SJCRH30 (cell line): ENCODE measurements around the gene CUEDC1. TPM values are rescaled to one million over a fixed set of nuclear protein-coding genes. Genes with fewer than 3 reads are reported as not detected.

Experiments used
- DNase-seq, 2 experiments: peaks; one replicate each; pipeline ENCODE4 v3.0.0-alpha.2; 2015 to 2020
- H3K27ac ChIP-seq: fragments of 250-450 bp; sonication (Bioruptor Pico); 2 replicates; pipeline ENCODE4 v1.5.1; 2020; ENCODE audit warnings: mild to moderate bottlenecking, moderate library complexity
- H3K27me3 ChIP-seq: fragments of 250-450 bp; sonication (Bioruptor Pico); 2 replicates; pipeline ENCODE4 v1.5.1; 2020; ENCODE audit warnings: mild to moderate bottlenecking, moderate library complexity
- H3K36me3 ChIP-seq: fragments of 250-450 bp; sonication (Bioruptor Pico); 2 replicates; pipeline ENCODE4 v1.5.1; 2020; ENCODE audit warnings: mild to moderate bottlenecking, moderate library complexity
- H3K4me1 ChIP-seq: fragments of 250-450 bp; sonication (Bioruptor Pico); 2 replicates; pipeline ENCODE4 v1.5.1; 2020; ENCODE audit warnings: mild to moderate bottlenecking, moderate library complexity
- H3K4me3 ChIP-seq: fragments of 250-450 bp; sonication (Bioruptor Pico); 2 replicates; pipeline ENCODE4 v1.5.1; 2020; ENCODE audit warnings: mild to moderate bottlenecking, moderate library complexity
- H3K9me3 ChIP-seq: fragments of 250-450 bp; sonication (Bioruptor Pico); replicated peaks from 2 replicates; pipeline ENCODE4 v1.5.1; 2020; ENCODE audit warnings: mild to moderate bottlenecking, moderate library complexity
- total RNA-seq: library from RNA; depleted of rRNA; stranded (reverse); fragments of >200 nt; shearing (Covaris generic); gene quantifications from 2 replicates; pipeline ENCODE4 v1.2.3, GENCODE V29; 2014

CUEDC1 gene
- total RNA-seq, 1 experiment from 2014 or later, result 14.4 TPM

DNA sequence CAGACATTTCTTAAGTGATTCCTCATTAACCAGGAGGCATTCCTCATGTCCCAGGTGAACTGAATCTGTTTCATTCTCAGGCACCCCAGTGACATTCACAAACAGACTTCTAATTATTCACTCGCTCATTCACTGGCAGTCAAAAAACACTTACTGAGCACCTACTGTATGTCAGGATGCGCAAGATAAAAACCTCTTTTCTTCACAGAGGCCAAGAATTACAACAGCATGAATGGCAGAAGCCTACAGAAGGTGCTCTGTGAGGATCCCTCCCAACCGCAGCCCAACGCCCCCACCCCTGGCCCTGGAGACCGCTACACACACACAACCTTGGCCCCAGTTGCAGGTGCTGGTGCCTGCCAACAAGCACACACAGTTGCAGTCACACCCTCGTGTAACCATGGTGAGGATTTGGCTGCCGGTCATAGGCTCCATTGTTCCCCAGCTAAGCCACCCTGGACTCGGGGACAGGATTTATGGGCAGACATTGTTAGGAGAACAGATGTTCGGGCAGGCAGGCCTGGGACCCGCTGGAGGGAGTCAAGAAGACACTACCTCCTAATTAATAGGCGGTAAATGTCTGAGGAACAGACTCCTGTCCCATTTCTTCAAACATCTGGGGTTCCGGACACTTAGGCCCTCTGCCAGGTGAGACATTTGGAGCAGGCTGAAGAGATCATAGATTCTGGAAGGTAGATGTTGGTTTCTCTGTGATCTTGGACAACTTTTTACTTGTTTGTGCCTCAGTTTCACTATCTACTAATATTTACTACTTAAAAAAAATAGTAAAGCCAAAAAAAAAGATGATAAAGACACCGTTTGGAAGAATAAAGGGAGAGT, 43.2 kb downstream of the CUEDC1 start:
- Histone ChIP-seq H3K4me1 (peaks cover 28% of the 10 kb centered on the region), H3K27me3 (no peaks in the 10 kb centered on the region), H3K9me3 (no peaks in the 10 kb centered on the region), H3K36me3 (no peaks in the 10 kb centered on the region), H3K4me3 (no peak overlapping the region), H3K27ac (peak overlapping the region; percentile 9; the same call in 1 of the 2 replicates)
- peak; percentile 88 to 94 for DNase-seq

DNA sequence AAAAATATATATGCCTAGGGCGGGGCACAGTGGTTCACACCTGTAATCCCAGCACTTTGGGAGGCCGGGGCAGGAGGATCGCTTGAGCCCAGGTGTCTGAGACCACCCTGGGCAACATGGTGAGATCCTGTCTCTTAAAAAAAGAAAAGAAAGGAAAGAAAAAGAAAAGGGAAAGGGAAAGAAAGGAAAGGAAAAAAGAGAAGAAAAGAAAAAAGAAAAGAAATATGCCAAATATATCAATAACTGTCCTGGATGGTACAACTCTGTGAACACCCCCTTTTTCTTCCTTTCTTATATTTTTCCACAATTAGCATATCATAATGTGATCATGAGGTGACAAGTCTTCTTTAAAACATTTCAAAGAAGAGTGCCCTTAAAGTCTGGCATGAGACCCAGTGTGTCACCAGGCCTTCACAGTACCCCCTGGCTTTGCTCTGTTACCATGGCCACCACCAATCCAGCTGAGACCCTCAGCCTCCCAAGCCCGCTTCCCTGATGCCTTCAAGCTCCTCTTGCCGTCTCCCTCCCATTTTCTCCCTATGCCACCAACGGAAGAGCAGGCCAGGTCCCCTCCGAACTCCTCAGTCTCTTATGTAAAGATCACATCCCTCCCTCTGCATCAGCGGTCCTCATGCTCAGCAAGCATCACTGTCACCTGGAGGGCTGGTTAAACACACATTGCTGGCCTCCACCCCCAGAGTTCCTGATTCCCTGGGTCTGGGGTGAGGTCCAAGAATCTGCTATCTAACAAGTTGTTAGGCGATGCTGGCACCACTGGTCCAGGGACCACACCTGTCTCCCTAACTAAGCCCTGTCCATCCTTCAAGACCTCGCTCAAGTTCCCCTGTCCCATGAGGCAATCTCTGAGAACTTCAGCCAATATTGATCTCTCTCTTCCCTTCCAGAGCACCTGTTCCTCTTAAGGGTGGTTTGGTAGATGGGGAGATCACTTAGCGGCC, 44.5 kb downstream of the CUEDC1 start:
- H3K27ac ChIP-seq, result no peak overlapping the region
- H3K36me3 ChIP-seq, result no peaks in the 10 kb centered on the region
- no peak overlapping the region for H3K4me3 ChIP-seq
- H3K27me3 ChIP-seq, result no peaks in the 10 kb centered on the region
- no peaks in the 10 kb centered on the region for H3K9me3 ChIP-seq
- peaks cover 15% of the 10 kb centered on the region for H3K4me1 ChIP-seq
- DNase-seq, result no peak

DNA sequence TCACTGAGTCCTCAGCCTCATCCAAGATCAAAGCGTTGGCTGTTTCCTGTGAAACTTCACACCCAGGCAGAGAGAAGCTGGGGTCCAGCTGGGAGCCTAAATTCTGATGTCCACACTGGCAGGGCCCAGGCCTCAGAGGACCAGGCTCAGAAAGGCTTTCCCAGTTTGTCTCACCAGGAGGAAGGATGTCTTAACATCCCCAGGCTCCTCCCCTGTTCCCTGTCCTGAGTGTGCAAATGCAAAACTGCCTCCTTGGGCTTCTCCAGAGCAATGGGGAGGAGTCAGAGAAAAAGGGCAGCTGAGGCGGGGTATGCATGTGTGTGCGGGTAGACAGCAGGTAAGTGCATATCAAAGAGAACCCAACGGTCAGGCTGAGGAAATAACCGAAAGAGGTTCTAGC, 45.7 kb downstream of the CUEDC1 start:
- Histone ChIP-seq H3K9me3 (no peaks in the 10 kb centered on the region), H3K27ac (no peak overlapping the region), H3K4me1 (peaks cover 21% of the 10 kb centered on the region), H3K27me3 (no peaks in the 10 kb centered on the region), H3K4me3 (no peak overlapping the region), H3K36me3 (no peaks in the 10 kb centered on the region)
- DNase-seq, result no peak

DNA sequence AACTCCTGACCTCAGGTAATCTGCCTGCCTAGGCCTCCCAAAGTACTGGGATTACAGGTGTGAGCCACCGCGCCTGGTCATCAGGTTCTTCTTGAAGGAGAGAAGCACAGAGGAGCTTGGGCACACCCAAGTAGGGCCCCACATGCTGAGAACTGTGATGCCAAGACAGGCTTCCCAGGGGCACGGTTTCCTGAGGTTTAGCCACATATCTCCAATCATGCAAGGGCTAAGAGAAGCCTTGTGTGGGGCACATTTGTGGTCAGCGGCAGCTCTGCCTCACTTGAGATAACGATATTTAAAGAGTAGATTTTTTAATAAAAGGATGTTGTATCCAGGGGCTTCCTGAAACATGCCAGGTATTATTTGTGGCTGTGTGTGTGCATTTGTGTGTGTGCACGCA, 46.9 kb downstream of the CUEDC1 start:
- Histone ChIP-seq H3K36me3 (no peaks in the 10 kb centered on the region), H3K9me3 (no peaks in the 10 kb centered on the region), H3K27me3 (no peaks in the 10 kb centered on the region), H3K4me1 (peaks cover 34% of the 10 kb centered on the region), H3K27ac (no peak overlapping the region), H3K4me3 (no peak overlapping the region)
- DNase-seq, result no peak

DNA sequence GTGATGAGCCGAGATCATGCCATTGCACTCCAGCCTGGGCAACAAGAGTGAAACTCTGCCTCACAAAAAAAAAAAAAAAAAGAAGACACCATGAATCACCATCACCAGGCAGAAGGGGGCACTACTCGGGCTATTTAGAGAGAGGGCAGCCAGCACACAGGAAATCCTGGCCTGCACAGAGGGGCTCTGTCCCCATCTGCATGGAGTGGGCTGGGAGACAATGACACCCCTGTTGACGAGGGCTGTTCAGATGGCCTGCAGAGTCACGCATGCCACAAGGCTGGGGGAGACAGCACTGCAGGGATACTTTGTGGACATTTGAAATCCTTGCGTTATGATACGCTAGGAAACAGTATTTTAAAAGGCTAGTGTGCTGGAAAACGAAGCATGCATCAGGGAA, 48.3 kb downstream of the CUEDC1 start:
- H3K4me1 ChIP-seq, result peaks cover 33% of the 10 kb centered on the region
- no peaks in the 10 kb centered on the region for H3K36me3 ChIP-seq
- peak; percentile 52 to 70 for DNase-seq
- H3K9me3 ChIP-seq, result no peaks in the 10 kb centered on the region
- no peak overlapping the region for H3K4me3 ChIP-seq
- no peak overlapping the region for H3K27ac ChIP-seq
- no peaks in the 10 kb centered on the region for H3K27me3 ChIP-seq

DNA sequence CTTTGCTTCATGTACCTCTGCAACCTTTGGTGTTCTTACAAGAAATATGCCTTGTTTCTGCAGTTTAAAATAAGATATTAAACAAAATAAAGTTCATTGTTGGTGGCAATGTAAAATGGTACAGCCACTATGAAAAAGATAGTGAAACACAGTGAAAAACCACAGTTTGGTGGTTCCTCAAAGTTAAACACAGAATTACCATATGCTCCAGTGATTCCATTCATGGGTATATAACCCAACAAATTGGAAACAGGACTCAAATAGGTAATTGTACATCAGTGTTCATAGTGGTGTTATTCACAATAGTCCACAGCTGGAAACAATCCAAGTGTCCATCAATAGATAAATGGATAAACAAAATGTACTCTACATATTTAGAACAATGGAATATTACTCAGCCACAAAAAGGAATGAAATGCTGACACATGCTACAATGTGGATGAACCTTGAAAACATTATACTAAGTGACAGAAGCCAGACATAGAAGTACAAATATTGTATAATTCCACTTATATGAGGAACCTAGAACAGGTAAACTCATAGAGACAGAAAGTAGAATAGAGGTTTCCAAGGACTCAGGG, 49.2 kb downstream of the CUEDC1 start:
- H3K9me3 ChIP-seq, result no peaks in the 10 kb centered on the region
- peaks cover 27% of the 10 kb centered on the region for H3K4me1 ChIP-seq
- no peaks in the 10 kb centered on the region for H3K27me3 ChIP-seq
- no peak overlapping the region for H3K4me3 ChIP-seq
- no peaks in the 10 kb centered on the region for H3K36me3 ChIP-seq
- no peak for DNase-seq
- no peak overlapping the region for H3K27ac ChIP-seq

DNA sequence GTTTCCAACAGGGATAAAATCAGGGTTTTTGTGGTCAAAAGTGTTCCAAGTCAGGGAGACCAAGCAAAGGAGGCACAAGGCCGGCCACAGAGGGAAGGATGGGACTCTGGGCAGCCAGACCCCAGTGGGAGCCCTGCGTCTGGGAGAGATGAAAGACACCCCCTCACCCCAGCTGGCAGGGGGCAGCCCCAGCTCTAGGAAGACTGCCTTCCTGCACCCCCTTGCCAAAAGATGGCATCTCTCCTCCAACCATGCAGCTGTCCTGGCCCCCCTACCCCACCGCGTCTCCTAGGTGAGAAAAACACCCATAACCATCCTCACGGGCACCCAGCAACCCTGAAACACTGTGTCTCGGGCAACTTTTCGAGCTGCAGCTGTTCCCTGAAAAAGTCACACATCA, 51.3 kb downstream of the CUEDC1 start:
- Histone ChIP-seq H3K4me3 (no peak overlapping the region), H3K4me1 (peaks cover 39% of the 10 kb centered on the region), H3K9me3 (no peaks in the 10 kb centered on the region), H3K27ac (peak overlapping the region; percentile 51), H3K27me3 (no peaks in the 10 kb centered on the region), H3K36me3 (no peaks in the 10 kb centered on the region)
- peak in 1 of 2 experiments; percentile 63 for DNase-seq

DNA sequence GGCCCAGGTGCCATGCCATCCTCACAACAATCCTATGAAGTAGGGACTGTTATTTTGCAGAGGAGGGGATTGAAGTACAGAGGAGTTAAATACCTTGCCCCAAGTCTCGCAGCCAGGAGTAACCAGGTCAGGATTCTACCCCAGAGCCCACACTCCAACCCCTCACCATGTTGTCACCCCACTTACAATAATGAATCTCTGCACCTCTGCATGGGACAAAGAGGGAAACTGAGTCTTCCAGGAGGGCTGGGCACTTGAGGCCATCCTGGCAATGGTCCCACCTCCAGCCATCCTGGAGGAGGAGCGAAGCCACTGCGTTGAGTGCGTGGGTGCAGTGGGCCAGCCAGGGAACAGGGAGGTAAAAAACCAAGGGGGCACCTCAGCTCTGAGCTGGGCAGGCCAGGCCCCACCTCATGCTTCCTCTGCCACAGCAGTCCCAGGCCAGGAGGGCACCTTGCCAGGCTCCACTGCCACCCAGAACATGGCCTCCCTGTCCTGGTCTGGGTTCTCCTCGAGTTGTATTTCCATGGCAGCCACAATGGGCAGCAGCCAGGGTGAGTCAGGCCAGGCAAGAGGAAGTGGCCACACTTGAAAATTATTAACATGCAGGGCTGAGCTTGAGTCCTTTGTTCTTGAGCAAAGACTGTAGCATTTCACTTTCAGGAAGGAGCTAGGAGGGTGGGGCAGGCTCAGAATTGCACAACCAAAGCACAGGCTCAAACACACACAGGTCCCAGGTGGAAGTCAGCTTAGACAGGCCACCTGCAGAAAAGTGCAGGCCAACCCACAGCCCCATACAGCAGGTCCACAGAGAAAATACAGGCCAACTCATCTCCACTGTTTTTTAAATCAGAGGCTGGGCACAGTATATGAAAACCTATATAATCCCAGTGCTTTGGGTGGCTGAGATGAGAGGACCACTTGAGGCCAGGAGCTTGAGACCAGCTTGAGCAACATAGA, 52.1 kb downstream of the CUEDC1 start:
- no peaks in the 10 kb centered on the region for H3K36me3 ChIP-seq
- no peak overlapping the region for H3K4me3 ChIP-seq
- peaks cover 46% of the 10 kb centered on the region for H3K4me1 ChIP-seq
- no peaks in the 10 kb centered on the region for H3K9me3 ChIP-seq
- no peaks in the 10 kb centered on the region for H3K27me3 ChIP-seq
- peak overlapping the region; percentile 51 for H3K27ac ChIP-seq
- peak in 1 of 2 experiments; percentile 44 for DNase-seq

DNA sequence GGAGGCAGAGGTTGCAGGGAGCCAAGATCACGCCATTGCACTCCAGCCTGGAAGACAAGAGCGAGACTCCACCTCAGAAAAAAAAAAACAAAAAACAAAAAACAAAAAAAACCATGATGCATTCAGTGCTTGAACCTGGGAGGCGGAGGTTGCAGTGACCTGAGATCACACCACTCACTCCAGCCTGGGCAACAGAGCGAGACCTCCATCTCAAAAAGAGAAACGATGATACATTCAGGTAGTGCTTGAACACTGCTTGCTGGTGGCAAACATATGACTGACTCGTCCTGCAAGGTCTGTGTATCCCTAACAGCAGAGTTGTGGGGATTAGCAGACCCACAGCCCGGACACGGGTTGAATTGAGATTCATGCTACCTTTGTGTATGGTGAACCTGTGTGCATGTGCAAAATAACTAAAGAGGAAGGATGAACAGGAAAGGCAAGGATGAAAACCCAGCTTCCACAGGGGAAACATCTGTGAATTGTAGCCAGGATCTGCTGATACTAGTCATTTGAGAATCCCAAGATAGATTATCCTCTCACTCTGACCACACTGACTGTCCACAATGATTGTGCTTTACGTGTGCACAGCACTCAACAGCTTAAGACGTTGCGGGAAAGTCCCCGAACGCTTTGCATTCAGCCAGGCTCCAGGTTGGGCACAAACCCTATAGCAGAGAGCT, 53.0 kb downstream of the CUEDC1 start:
- Histone ChIP-seq H3K9me3 (no peaks in the 10 kb centered on the region), H3K27me3 (no peaks in the 10 kb centered on the region), H3K36me3 (no peaks in the 10 kb centered on the region), H3K4me3 (no peak overlapping the region), H3K27ac (no peak overlapping the region), H3K4me1 (peaks cover 51% of the 10 kb centered on the region)
- no peak for DNase-seq

DNA sequence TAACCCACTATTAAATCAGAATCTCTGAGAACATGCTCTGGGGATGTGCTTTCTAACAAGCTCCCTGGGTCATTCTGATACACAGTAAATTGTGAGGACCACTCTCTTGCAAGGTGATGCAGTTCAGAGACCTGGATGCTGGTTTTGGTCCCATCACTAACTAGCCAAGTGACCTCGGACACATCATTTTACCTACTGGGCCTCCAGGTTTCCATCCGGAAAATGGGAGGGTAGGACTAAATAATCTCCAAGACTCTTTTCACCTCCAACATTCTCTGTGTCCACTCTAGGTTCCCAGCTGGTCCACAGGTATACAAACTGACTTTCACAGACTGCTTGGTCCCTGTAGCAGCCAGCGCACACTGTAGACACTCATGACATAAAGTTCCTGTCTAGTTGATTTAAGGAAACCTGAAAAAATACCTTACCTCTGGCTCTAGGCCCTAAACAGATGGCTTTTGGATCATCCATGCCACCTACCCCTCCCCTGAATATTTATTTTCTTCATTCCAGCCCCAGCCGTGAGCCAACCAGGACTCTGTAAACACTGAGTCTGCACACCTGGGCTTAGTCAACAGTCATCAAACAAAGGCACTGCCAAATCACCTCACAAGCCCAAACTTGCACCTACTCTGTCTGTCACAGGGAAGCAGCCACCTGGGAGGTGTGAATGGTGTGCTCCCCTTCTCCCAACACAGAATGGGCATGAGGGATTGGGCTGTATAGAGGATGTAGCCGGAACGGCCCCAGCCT, 54.0 kb downstream of the CUEDC1 start:
- Histone ChIP-seq H3K36me3 (no peaks in the 10 kb centered on the region), H3K27me3 (no peaks in the 10 kb centered on the region), H3K4me1 (peaks cover 51% of the 10 kb centered on the region), H3K9me3 (no peaks in the 10 kb centered on the region), H3K4me3 (no peak overlapping the region), H3K27ac (no peak overlapping the region)
- no peak for DNase-seq

DNA sequence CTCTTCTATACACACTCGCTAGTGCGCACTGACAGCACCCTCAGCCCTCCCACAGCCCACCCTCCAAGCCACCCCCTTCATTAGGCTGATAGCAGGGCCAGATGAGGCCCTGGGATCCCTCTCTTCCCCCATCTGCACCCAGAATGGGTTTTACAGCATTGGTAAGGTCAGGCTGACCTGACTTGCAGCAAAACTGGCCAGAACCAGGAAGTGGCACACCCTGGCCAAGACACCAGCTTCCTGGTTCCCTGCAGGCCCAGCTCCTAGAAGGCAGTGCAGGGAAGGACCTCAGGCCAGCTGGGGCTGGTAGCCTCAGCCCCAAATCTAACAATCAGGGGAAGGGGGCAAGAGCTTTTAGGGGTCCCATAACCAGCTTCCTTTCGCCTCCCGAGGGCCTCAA, 55.4 kb downstream of the CUEDC1 start:
- DNase-seq, result no peak
- Histone ChIP-seq H3K4me3 (no peak overlapping the region), H3K36me3 (no peaks in the 10 kb centered on the region), H3K27me3 (no peaks in the 10 kb centered on the region), H3K9me3 (no peaks in the 10 kb centered on the region), H3K27ac (no peak overlapping the region; the same call in 1 of the 2 replicates), H3K4me1 (peaks cover 44% of the 10 kb centered on the region)

DNA sequence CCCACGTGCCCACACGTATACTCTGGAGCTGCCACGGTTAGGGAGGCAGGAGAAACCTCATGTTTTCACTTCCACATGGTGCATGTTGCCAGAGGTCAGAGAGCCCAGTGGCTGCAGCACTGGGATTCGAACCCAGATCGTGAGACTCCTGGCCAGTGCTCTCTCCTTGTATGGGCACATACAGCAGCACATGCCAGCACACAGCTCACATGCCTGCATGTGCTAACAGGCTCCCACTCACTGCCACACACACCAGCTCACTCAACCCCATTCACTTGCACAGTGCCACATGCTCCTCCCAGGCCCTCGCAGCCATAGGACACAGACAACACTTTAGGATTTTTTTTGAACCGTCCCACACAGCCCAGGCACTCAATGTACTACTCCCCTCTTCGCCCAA, 55.8 kb downstream of the CUEDC1 start:
- peaks cover 40% of the 10 kb centered on the region for H3K4me1 ChIP-seq
- no peaks in the 10 kb centered on the region for H3K27me3 ChIP-seq
- H3K27ac ChIP-seq, result peak overlapping the region; percentile 94
- H3K9me3 ChIP-seq, result no peaks in the 10 kb centered on the region
- H3K36me3 ChIP-seq, result no peaks in the 10 kb centered on the region
- H3K4me3 ChIP-seq, result no peak overlapping the region
- DNase-seq, result no peak
